Measurements from ENCODE around the gene TRIM32.

The TRIM32 gene

GRCh38 chr9:116687074-116687753 lies at the start of gene TRIM32:
Gene TRIM32, plus strand, starts transcription at chr9:116687305. Its CDS starts 10,438 bp downstream, at chr9:116697743.
- peak; percentile 78 for DNase-seq

DNA sequence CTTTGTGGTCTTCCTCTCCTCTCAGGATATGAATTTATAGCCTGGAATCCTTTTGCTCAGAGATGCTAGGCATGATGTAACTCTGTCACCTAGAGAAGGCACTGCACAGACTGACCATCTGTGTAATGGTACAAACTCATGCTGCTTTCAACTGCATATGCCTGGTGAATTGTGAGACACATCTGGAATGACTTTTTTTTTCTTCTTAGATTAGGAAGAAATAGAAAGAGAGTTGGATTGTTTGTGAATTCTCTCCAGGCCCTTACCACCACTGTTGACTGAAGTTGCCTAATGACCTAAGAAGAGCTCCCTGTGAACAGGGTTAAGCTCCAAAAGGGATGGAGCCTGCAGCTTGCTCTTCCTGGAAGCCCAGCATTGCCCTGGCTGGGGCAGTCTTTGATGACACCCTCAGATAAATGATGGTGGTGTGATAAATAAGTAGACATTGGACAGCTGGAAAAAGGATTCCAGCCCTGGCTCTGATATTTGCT lies 47.8 kb upstream of the TRIM32 start:
- DNase-seq, result no peak

GRCh38 chr9:116641292-116642059 lies 45.6 kb upstream of the TRIM32 start:
- no peak for DNase-seq

GRCh38 chr9:116643691-116644090 lies 43.4 kb upstream of the TRIM32 start:
- DNase-seq, result no peak

DNA sequence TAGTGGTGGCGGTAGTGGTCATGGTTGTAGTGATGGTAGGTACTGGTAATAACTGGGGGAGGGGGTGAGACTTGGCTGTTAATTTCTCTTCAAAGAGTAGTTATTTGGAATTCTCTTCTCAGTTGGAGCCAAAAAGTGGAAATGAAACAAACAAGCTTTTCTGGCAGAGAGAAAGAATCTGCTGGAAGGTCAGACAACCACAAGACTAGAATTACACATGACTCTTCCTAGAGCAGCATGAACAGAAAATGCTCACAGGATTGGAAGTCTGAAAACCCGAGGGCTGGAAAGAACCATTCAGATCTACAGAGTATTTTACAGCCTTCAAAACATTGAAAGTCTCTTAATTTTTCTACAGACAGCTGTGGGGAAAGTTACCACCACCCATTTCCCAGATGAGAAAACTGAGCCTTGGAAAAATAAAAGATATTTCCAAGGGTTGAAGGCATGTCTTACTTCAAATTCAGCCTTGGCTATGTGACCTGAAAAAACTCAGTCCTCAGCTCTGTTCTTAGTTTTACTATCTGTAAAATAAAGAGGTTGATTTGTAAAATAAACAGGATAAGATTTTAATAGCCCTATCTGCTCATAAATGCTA lies 42.9 kb upstream of the TRIM32 start:
- no peak for DNase-seq

DNA sequence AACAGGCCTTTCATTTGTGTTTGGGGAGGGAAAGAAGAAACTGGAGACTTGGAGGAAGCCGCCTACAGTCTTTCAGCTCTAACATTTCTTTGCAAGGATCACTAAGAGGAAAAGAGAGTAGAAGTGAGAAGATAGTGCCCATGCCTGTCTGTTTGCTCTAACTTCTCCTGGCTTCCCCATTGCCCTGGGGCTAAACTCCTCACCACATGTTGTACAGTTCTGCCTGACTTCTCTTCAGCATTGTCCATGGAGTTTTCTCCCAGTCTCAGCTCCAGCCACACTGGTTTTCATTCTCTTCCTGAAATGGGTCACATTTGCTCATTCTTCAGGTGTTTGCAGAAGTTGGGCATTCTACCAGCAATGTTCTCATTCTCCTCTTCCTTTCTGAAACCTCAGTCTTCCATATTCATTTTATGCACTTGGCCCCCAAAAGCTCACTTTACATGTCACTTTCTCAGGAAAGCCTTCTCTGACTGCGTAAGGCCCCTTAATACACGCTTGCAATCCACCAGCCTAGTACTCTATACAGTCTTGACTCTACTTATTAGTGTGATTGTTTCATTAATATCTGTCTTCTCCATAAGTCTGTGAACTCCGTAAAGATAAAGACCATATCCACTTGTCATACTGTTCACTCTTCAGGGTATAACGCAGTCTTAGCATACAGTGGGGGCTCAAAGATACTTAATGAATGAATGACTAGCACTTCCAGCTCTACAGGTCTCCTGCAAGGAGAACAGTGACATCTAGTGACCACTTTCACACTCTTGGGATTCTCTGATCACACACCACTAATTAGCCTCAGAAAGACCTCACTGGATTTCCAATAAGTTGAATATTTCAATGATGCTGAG lies 40.2 kb upstream of the TRIM32 start:
- DNase-seq, result no peak

DNA sequence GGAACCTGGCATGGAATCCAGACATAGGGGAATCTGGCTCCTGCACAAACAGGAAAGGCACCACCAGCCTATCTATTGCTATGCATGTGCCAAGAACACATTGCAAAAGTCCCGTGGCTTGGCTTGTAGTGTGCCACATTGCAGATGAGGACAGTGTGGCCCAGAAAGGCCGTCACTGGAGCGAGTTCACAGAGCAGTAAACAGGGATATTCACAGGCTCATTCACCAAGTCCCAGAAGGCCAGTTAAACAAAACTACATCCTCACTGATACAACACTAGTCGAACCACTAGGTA lies 39.6 kb upstream of the TRIM32 start:
- DNase-seq, result no peak

GRCh38 chr9:116653348-116654058 lies 33.6 kb upstream of the TRIM32 start:
- no peak for DNase-seq

GRCh38 chr9:116654059-116654355 lies 33.1 kb upstream of the TRIM32 start:
- no peak for DNase-seq

GRCh38 chr9:116656501-116656971 lies 30.6 kb upstream of the TRIM32 start:
- no peak for DNase-seq

DNA sequence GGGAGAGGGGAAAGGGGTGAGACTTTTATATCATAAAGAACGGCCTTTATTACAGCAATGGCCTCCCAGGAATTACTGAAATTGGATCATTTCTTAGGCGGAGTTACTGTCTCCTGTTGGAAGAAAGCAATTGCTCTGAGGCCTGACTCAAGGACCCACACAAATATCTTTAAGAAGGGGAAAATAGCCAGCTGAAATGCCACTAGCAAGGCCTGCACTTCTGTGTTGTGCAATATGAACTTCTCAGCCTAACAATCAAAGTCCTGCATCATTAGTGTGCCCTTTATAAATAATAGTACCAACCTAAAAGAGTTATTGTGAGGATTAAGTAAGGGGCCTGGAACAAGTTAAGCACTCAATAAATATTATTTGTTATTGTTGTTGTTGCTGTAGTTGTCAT lies 30.1 kb upstream of the TRIM32 start:
- DNase-seq, result no peak

DNA sequence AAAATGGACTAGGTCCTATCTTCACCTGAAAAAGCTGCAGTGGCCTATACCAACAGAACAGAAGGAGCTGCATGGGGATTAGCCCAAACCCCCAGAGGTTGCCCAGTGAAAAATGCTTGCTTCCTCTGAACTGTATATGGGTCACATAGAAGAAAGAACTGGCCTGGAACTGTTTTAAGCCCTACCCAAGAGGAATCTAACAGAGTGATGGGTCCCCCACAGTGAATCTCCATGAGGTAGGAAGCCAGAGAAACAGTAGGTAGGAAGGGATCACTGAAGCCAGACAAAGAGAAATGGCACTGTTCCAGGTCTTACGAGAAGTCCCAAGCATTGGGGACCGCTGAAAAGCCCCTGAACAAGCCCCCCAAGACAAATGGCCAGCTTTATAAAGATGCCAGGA lies 28.8 kb upstream of the TRIM32 start:
- no peak for DNase-seq

- no peak for DNase-seq
Measured at GRCh38 chr9:116661037-116661954, 25.8 kb upstream of the TRIM32 start.

DNA sequence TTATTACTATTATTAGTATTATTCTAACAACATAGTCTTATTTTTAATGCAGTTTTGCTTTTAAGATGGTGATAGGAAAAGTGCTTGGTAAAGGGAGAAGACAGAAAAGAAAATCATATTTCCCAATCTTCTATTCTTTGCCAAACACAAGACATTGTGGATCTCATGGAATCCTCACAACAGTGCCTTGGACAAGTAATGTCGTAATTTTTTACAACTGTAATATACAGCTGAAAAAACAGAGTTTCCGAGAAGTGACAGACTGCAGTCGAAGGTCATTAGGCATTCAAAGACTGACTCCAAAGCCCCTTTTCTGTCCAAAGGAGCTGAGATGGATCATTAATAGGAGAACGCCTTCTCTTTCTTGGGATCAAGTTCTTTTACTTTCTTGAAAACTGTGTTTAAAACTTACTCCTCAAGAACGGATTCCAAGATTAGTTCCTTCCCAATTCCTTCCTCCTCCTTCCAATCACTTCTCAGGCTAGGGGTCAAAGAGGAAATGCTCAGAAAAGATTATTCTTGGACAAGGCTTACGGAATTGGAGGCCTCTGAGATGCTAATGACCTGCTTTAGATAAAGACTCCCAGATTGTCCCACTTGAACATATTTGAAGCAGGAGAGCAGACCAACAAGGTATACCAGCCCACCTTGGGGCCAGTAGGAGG lies 24.3 kb upstream of the TRIM32 start:
- no peak for DNase-seq

DNA sequence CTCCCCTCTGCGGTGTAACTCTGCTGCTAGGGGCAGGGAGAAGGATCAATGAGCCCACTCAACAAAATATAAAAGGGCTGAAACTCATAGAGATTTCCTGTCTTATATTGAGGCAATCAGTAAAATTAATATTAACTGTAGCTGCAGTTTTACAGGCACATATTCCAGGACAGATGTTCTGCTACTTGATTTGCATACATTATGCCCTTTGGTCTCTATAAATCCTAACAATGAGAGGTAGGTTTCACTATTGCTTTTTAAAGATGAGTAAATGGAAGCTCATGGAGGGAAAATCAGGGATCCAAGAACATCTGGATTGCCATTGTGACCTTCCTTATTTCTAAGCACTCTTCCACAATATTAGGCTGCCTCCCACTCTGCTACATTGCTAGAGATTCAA lies 23.5 kb upstream of the TRIM32 start:
- no peak for DNase-seq

GRCh38 chr9:116668970-116669695 lies 18.0 kb upstream of the TRIM32 start:
- DNase-seq, result no peak

GRCh38 chr9:116671605-116672004 lies 15.5 kb upstream of the TRIM32 start:
- no peak for DNase-seq

DNA sequence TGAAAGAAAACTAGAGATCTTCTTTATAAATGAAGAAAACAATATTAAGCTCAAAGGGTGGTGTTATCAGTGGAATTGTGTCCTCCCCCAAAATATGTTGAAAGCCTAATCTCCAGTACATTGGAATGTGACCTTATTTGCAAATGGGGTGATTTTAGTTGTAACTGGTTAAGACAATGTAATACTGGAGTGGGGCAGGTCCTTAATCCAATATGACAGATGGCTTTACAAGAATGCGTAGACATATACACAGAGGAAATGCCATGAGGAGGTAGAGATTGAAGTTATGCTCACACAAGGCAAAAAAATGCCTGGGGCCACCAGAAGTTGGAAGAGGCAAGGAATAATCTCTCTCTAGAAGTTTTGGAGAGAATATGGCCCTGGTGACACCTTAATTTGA lies 13.7 kb upstream of the TRIM32 start:
- no peak for DNase-seq

- DNase-seq, result no peak
Measured at GRCh38 chr9:116674210-116674980, 12.7 kb upstream of the TRIM32 start.

Measured in NK-92 treated with Interleukin-12 subunit alpha and Interleukin-12 subunit beta, amount 100 ng/mL, for 24 hours (cell line).